B cell (primary cell): ENCODE data around the gene AP3S1. TPM values are rescaled to one million over a fixed set of nuclear protein-coding genes. Genes with fewer than 3 reads are reported as not detected.

Experiments used
- ATAC-seq: fragments of 200-7000 bp; cut with Tn5 transposase; one replicate; pipeline ENCODE4 v1.10.0; 2021; ENCODE audit warnings: low read depth, mild to moderate bottlenecking, moderate number of reproducible peaks, moderate library complexity
- CTCF ChIA-PET: fragments of 350-600 bp; sonication (Branson Sonifier 250); formaldehyde crosslinking; loops from one replicate; lab custom pipeline; 2021; ENCODE audit warnings: antibody characterized with exemption, inconsistent platforms; lab: Charles Lee
- POLR2A ChIA-PET: fragments of 350-600 bp; sonication (Branson Sonifier 250); formaldehyde crosslinking; loops from one replicate; lab custom pipeline; 2021; ENCODE audit warnings: antibody characterized with exemption; lab: Charles Lee
- DNase-seq: peaks from one replicate; pipeline ENCODE4 v3.0.0; 2013
- H2AFZ ChIP-seq: 2 replicates; pipeline ENCODE4 v1.6.1; 2012; ENCODE audit warnings: mild to moderate bottlenecking, low read depth, low read length; ENCODE audit not compliant: insufficient read depth, poor library complexity, severe bottlenecking
- H3K27ac ChIP-seq, 2 donors: 1 replicate in 1 of 2; 2 replicates in 1 of 2; pipeline ENCODE4 v1.5.1; 2012 to 2013; ENCODE audit warnings: low read length in 2 of 2, mild to moderate bottlenecking in 2 of 2, moderate library complexity in 1 of 2
- H3K27me3 ChIP-seq, 4 experiments: fragments of 200-600 bp in 1 of 4; sonication (generic) in 1 of 4; replicated peaks in 1 of 4; 1 replicate in 2 of 4; 2 replicates in 2 of 4; pipeline versions ENCODE4 v1.6.1 to v1.7.0; 2013 to 2016; ENCODE audit warnings: low read length in 3 of 4, mild to moderate bottlenecking in 2 of 4, mixed read lengths in 1 of 4, moderate library complexity in 1 of 4; ENCODE audit not compliant: insufficient read depth in 4 of 4, control insufficient read depth in 3 of 4; ENCODE audit errors: control extremely low read depth in 1 of 4
- H3K36me3 ChIP-seq, 2 experiments: replicated peaks in 1 of 2; 1 replicate in 1 of 2; 2 replicates in 1 of 2; pipeline versions ENCODE4 v1.6.1 to v1.7.1; 2013; ENCODE audit warnings: low read length in 1 of 2; ENCODE audit not compliant: insufficient read depth in 2 of 2, control insufficient read depth in 1 of 2; ENCODE audit errors: control extremely low read depth in 1 of 2, extremely low read depth in 1 of 2
- H3K4me1 ChIP-seq, 2 donors: fragments of 200-600 bp in 1 of 2; sonication (generic) in 1 of 2; 1 replicate in 1 of 2; 2 replicates in 1 of 2; pipeline versions ENCODE4 v1.5.1 to v1.6.1; 2013 to 2017; ENCODE audit warnings: low read length in 2 of 2; ENCODE audit not compliant: control insufficient read depth in 2 of 2, insufficient read depth in 2 of 2
- H3K4me2 ChIP-seq: replicated peaks from 2 replicates; pipeline ENCODE3; 2012; ENCODE audit warnings: mild to moderate bottlenecking, low read depth, low read length; ENCODE audit not compliant: poor library complexity, severe bottlenecking
- H3K4me3 ChIP-seq, 5 experiments: fragments of 200-600 bp in 1 of 5; sonication (generic) in 1 of 5; 1 replicate in 3 of 5; 2 replicates in 2 of 5; pipeline versions ENCODE4 v1.5.1 to v1.7.0; 2011 to 2016; ENCODE audit warnings: low read length in 4 of 5, mild to moderate bottlenecking in 4 of 5, low read depth in 2 of 5, control low read depth in 1 of 5, moderate library complexity in 1 of 5; ENCODE audit not compliant: insufficient read depth in 1 of 5; ENCODE audit errors: control extremely low read depth in 1 of 5, extremely low read depth in 1 of 5
- H3K79me2 ChIP-seq: fragments of 200-600 bp; sonication (generic); one replicate; pipeline ENCODE4 v1.6.0; 2016; ENCODE audit warnings: low read length; ENCODE audit not compliant: control insufficient read depth, insufficient read depth
- H3K9ac ChIP-seq: fragments of 200-600 bp; sonication (generic); 2 replicates; pipeline ENCODE4 v1.6.1; 2017; ENCODE audit warnings: mild to moderate bottlenecking, low read length, moderate library complexity
- H3K9me3 ChIP-seq, 3 donors: one replicate each; pipeline versions ENCODE4 v1.6.1 to v1.7.1; 2013; ENCODE audit warnings: low read length in 2 of 3; ENCODE audit not compliant: control insufficient read depth in 2 of 3, insufficient read depth in 1 of 3; ENCODE audit errors: control extremely low read depth in 1 of 3
- H4K20me1 ChIP-seq: 2 replicates; pipeline ENCODE4 v1.6.0; 2012; ENCODE audit warnings: mild to moderate bottlenecking, low read length; ENCODE audit not compliant: insufficient read depth, control insufficient read depth, poor library complexity, severe bottlenecking
- H3K27ac Mint-ChIP-seq: one replicate; pipeline ENCODE4 v1.8.0; 2021; ENCODE audit warnings: mixed read lengths
- H3K27me3 Mint-ChIP-seq: one replicate; pipeline ENCODE4 v1.8.0; 2021; ENCODE audit warnings: mixed read lengths
- H3K4me1 Mint-ChIP-seq: one replicate; pipeline ENCODE4 v1.8.0; 2021; ENCODE audit warnings: mixed read lengths
- H3K4me3 Mint-ChIP-seq: one replicate; pipeline ENCODE4 v1.8.0; 2021; ENCODE audit warnings: mixed read lengths
- H3K9me3 Mint-ChIP-seq: one replicate; pipeline ENCODE4 v1.8.0; 2022; ENCODE audit warnings: mixed read lengths; ENCODE audit not compliant: insufficient read depth
- CTCF ChIP-seq: fragments of 200-600 bp; IDR thresholded peaks from one replicate; pipeline ENCODE4 v1.8.0; 2022; ENCODE audit warnings: antibody characterized with exemption, mild to moderate bottlenecking
- EZH2 ChIP-seq: IDR thresholded peaks from 2 replicates; pipeline ENCODE4 v1.6.1; 2012; ENCODE audit warnings: borderline replicate concordance, low read depth, mild to moderate bottlenecking, moderate library complexity, low read length; ENCODE audit not compliant: insufficient read depth, poor library complexity, severe bottlenecking
- WGBS: methylation state at CpG from one replicate; pipeline ENCODE4 v1.1.5; 2013; ENCODE audit warnings: missing lambda C conversion rate; ENCODE audit not compliant: insufficient coverage; 5-methylcytosine and 5-hydroxymethylcytosine counted together
- intact Hi-C: fragments of 100-400 bp; cut with micrococcal nuclease; formaldehyde crosslinking; loops from one replicate; pipeline ENCODE4 v1.10.0; 2022
- polyA plus RNA-seq: library from polyadenylated mRNA; depleted of rRNA; stranded (reverse); fragments of >200 nt; gene quantifications from 2 replicates; pipeline ENCODE4 v1.2.3, GENCODE V29; 2012
- total RNA-seq, 2 donors: library from RNA; stranded (reverse); fragments of 120-200 nt in 1 of 2; gene quantifications; 1 replicate in 1 of 2; 2 replicates in 1 of 2; pipeline versions ENCODE4 v1.2.3 to v1.2.4, GENCODE V29; 2013 to 2022

The AP3S1 gene
- total and polyA plus RNA-seq, 2 donors (not counting 1 experiment from before 2014, with no cell fraction given), result 12.8 to 47.6 TPM

- Histone ChIP-seq H3K36me3 (no peaks in the 10 kb centered on the region), H4K20me1 (no peaks in the 10 kb centered on the region), H3K4me2 (no peak overlapping the region), H3K79me2 (no peaks in the 10 kb centered on the region), H3K27me3 (no peaks in the 10 kb centered on the region), H3K4me3 (no peak overlapping the region), H3K9ac (no peak overlapping the region), H3K4me1 (no peaks in the 10 kb centered on the region), H2AFZ (no peak overlapping the region), H3K9me3 (peaks cover 0 to 2% (median 0%) of the 10 kb centered on the region in 3 donors), H3K27ac (no peak overlapping the region)
- ChIA-PET POLR2A (no interaction called here), CTCF (interaction anchor here (1.1 to 2.7 kb wide), 3 partner anchors 145 to 253 kb away, joined by 5 to 19 read pairs (median 6); partner anchors contain the start of gene ARL14EPL)
- TF ChIP-seq CTCF (no peak), EZH2 (no peak)
- WGBS, result no CpG with 5 or more reads among the region's 1 CpG
- ATAC-seq, result no peak
- Mint-ChIP-seq H3K27ac (no peak overlapping the region), H3K27me3 (no peaks in the 10 kb centered on the region), H3K4me3 (no peak overlapping the region), H3K9me3 (no peaks in the 10 kb centered on the region), H3K4me1 (no peaks in the 10 kb centered on the region)
- intact Hi-C loops, result loop anchor here (1.0 kb wide), 1 partner anchor 180 kb away; no protein-coding TSS in a partner anchor
- DNase-seq, result peak; percentile 12
These were observed 46.3 kb downstream of the AP3S1 start for GRCh38 chr5:115888027-115888426.

- Histone ChIP-seq H3K4me1 (no peaks in the 10 kb centered on the region), H3K36me3 (peaks cover 0 to 1% of the 10 kb centered on the region in 2 experiments), H3K4me2 (no peak overlapping the region), H3K9ac (no peak overlapping the region), H3K27me3 (no peaks in the 10 kb centered on the region), H3K27ac (no peak overlapping the region), H4K20me1 (no peaks in the 10 kb centered on the region), H3K4me3 (no peak overlapping the region), H3K9me3 (no peaks in the 10 kb centered on the region), H3K79me2 (no peaks in the 10 kb centered on the region), H2AFZ (no peak overlapping the region)
- no CpG with 5 or more reads among the region's 1 CpG for WGBS
- Mint-ChIP-seq H3K4me1 (no peaks in the 10 kb centered on the region), H3K27ac (no peak overlapping the region), H3K4me3 (no peak overlapping the region), H3K27me3 (no peaks in the 10 kb centered on the region), H3K9me3 (no peaks in the 10 kb centered on the region)
- ATAC-seq (no peak), DNase-seq (no peak)
- ChIA-PET POLR2A (no interaction called here), CTCF (no interaction called here)
- intact Hi-C loops, result no loop called here
- TF ChIP-seq EZH2 (no peak), CTCF (no peak)
These were observed 50.3 kb downstream of the AP3S1 start for GRCh38 chr5:115892021-115892420.
